A549 (cell line): Measurements from ENCODE around the gene ASIC5.

Experiments used
- JUNB ChIP-seq: fragments of >200 bp; sonication (Bioruptor Twin); formaldehyde crosslinking; IDR thresholded peaks from 2 replicates; pipeline ENCODE4 v1.6.1; 2016
- RCOR1 ChIP-seq: fragments of 150-350 bp; IDR thresholded peaks from 2 replicates; pipeline ENCODE4 v1.6.1; 2014; ENCODE audit warnings: antibody characterized with exemption, low read length, low read depth
- TF ChIP-seq, protein P1 (sequence below): IDR thresholded peaks from 2 replicates; pipeline ENCODE4 v1.6.1; 2012

DNA sequence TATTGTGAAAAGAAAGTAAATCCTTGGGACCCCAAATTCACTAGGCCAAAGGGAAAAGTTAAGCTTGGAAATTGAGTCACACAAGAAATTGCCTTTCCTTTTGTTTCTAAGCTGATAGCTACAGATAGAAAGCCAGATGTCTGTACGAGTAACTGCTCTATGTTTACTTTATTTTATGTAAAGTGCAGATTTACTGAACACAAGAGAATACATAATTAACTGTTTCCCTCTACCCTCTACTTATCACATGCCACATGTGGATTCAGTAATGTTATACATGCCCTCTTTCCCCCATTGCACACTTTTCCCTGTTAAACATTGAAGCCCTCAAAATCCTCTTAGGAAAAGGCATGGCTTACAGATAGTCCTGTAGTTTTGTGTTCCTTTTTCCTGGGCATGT is 21.0 kb upstream of the ASIC5 start:
- TF ChIP-seq RCOR1 = no peak
- TF ChIP-seq, protein P1, sequence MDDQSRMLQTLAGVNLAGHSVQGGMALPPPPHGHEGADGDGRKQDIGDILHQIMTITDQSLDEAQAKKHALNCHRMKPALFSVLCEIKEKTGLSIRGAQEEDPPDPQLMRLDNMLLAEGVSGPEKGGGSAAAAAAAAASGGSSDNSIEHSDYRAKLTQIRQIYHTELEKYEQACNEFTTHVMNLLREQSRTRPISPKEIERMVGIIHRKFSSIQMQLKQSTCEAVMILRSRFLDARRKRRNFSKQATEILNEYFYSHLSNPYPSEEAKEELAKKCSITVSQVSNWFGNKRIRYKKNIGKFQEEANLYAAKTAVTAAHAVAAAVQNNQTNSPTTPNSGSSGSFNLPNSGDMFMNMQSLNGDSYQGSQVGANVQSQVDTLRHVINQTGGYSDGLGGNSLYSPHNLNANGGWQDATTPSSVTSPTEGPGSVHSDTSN = no peak
- no peak for TF ChIP-seq JUNB
